Renal cortical epithelial cell (primary cell): ENCODE data around the gene HOXD11. TPM values are rescaled to one million over a fixed set of nuclear protein-coding genes. Genes with fewer than 3 reads are reported as not detected.

Experiments
- DNase-seq: peaks from one replicate; pipeline ENCODE4 v3.0.0-alpha.2; 2011; ENCODE audit warnings: low read depth
- total RNA-seq: library from RNA; depleted of rRNA; stranded (reverse); fragments of >200 nt; gene quantifications from 2 replicates; pipeline ENCODE4 v1.2.3, GENCODE V29; 2014

HOXD11 gene
- total RNA-seq, 1 donor from 2014 or later, result 10.5 TPM

DNA sequence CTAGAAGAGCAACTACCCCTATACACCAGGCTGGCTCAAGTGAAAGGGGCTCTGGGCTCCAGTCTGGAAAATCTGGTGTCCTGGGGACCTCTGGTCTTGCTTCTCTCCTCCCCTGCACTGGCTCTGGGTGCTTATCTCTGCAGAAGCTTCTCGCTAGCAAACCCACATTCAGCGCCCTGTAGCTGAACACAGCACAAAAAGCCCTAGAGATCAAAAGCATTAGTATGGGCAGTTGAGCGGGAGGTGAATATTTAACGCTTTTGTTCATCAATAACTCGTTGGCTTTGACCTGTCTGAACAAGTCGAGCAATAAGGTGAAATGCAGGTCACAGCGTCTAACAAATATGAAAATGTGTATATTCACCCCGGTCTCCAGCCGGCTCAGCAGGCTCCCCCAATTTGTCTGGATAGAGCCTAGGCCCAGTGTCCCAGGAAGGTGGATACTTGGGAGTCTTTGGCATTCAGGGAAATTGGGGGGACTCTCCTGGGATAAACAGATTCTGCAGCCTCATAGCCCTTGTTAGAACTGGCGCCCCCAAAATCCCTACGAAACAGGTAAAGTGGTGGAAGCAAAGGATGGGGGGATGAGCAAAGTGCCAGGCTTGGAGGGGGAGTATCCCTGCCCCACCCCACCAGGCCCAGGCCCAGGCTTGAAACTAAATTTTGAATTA lies 41.8 kb downstream of the HOXD11 start:
- DNase-seq, result no peak

DNA sequence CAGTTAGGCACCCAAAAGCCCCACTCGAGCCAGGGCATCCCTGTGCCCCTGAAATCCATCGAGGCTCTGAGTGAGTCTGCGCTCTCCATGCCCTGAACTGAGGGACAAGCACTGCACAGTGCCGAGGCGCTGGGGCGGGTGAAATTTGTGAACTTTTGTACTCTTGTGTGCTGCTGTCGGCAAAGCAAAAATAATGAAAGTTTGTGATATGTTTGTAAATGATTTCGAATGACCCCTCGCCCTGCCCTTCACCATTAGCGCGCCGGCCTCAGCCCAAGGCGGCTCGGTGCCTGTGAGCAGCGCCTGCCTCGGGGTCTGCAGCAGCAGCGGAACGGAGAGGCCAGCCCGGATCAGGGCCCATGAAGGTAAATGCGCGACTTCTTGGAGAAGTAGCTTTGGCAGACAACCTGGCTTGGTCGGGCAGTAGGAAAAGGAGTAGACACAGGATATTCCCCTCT lies 42.4 kb downstream of the HOXD11 start:
- no peak for DNase-seq

DNA sequence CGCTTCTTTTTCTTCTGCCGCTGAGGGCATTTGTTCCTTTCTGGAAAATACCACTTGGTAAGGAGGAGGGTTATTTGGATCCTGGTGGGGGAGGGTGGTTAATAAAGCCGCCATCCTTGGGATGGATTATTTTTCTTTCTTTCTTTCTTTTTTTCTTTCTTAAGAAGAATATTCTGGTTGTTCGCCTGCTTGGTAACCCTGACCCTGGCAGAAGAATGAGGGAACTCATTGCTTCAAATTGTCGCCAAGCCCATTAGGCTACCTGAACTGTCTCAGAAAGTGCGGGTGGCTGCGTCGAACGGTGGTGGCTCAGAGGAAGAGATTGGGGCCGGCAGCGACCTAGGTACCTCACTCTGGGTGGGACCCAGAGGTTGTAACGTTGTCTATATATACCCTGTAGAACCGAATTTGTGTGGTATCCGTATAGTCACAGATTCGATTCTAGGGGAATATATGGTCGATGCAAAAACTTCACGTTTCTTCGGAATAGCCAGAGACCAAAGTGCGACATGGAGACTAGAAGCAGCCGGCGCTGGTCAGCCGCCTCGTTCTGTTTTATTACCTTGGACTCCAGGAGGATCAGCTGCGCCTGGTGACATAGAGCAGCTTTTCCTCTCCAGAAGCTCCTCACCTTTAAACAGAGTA lies 43.0 kb downstream of the HOXD11 start:
- no peak for DNase-seq

DNA sequence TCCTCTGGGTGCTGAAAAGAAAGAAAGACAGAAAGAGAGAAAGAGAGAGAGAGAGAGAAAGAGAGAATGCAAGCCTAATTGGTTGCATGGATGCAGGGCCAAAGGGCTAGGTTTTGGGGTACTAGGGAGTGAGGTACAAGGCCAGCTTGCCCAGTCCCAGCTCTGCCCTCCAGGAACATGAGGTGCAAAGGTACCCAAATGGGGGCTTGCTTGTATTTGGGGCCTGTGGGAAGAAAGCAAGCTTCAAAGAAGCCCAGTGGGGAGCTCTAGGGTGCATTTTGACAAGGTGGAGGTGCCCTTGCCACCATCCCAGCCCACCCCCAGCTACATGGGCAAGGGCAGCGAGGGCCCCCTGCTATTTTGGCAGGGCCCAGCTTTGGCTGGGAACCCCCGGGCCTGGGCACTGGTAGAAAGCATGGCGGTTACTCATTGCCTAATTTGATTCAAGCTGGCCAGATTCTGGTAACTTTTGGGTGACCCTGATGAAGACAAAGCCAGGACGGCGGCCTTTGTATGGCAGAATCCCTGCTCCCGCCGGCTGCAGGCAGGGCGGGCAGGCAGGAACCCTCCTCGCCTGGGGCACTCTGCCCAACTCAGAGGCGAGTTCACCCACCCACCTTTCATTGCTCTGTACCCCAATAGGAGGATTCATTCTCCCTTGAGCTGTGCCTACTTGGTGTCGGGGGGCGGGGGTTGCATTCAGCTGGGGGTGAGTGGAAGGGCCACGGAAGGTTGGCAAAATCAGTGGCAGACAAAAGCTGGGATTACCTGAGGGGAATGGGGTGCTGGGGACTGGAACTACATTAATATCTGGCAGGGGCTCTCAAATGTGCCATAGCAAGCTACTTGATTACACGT lies 43.7 kb downstream of the HOXD11 start:
- DNase-seq, result no peak

DNA sequence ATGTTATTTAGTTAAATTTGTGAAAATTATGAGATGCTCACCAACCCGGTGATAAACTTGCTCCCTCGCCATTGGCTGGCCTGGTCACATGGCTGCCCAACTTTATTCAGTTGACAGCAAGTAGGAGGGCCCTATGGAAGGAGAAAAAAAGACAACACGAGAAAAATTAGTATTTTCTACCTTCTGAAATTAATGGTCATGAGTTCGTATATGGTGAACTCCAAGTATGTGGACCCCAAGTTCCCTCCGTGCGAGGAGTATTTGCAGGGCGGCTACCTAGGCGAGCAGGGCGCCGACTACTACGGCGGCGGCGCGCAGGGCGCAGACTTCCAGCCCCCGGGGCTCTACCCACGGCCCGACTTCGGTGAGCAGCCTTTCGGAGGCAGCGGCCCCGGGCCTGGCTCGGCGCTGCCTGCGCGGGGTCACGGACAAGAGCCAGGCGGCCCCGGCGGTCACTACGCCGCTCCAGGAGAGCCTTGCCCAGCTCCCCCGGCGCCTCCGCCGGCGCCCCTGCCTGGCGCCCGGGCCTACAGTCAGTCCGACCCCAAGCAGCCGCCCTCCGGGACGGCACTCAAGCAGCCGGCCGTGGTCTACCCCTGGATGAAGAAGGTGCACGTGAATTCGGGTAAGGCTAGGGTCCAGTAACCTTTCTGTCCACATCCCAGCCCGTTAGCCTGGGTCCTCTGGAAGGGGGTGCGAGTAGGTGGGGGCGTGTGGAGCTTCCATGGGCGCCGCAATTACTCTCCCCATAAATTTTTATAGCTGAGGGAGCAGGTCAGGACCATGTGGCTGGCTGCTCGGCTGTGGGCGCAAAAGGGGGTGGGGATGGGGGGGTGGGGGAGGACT lies 44.6 kb downstream of the HOXD11 start, which contains the start of gene HOXD4:
Gene HOXD4 (plus strand): TSS at position 109 of the 846 bp plus-strand sequence. CDS start 84 bp downstream, at position 193.
- peak; percentile 74 for DNase-seq

DNA sequence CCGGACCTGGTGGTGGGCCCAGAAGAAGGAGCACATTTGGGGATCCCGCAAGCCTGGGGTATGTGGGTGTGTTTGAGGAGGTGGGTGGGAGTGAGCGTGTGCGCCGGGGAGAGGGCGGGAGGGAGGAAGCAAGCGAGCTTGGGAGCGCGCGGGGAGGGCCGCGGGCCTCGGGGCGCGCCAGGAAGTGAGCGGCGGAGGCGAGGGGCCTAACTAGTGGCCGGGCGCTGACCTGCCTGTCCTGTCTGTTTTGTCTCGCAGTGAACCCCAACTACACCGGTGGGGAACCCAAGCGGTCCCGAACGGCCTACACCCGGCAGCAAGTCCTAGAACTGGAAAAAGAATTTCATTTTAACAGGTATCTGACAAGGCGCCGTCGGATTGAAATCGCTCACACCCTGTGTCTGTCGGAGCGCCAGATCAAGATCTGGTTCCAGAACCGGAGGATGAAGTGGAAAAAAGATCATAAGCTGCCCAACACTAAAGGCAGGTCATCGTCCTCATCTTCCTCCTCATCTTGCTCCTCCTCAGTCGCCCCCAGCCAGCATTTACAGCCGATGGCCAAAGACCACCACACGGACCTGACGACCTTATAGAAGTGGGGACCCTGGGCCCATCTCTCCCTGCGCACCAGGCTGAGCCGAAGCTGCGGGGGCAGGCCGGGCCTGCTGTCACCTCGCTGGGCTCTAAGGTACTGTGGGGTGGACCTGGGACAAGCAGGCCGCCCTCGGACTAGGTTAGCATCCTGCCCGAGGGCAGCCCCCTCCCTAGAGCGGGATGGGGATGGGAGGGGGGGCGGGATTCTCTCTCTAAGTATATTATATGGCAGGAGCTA lies 45.5 kb downstream of the HOXD11 start:
- DNase-seq, result no peak

DNA sequence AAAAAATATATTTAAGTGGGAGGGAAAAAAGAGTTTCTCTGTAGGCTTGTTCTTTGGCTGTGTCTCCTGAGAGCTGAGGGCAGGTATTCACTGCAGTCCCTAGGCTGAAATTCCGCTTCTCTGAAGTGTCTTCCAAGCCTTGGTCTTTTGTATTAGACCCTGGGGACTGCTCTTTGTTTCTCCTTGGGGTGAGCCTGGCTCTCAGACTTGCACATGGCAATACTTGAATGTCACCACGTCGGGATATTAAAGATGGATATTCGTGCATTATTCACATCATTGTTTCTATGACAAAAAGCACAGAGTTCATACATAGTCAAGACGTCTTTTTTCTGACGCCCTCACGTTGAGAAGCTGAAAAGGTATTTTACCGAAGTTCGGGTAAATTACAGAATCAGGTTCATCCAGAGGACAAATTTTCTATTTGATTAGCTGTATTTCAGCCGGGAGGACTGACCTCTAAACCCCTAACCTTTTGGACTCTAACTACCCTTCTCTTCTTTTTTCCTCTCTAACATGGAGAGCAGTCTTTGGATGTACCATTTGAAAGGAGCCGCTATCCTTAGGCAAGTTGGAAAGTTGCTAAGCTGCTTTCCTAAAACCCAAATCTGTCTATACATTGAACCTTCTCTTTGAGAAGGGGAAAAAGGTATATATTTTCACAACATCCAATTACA lies 47.6 kb downstream of the HOXD11 start:
- no peak for DNase-seq

DNA sequence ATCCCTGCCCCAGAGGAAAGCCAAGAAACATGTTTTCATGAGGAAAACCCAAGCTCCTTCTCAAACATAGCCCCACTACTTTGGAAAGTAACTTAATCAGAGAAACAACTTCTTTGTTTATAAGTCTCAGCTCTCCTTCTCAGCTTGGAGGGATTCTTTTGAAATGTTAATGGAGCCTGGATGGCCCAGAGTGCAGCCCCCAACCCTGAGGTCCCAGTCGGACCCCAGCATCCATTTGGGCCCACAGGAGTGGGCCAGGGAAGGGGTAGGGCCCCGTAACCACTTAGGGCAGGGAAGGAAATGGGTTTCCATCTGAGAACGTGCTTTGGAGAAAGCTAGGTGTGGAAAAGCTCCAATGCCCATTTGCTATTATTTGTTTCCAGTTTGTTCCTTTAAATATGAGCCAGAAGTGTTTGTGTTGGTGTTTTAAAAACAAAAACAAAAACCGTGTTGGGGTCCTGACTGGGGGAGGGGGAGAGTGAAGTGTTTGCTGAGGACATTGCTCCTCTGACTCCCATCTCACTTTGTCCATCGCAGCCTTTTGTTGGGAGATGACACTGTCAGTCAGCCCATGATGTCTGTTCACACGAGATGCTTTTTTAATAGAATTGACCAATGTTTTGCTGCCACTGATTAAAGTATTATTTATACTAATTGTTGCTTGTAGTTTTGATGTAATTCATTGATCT lies 48.4 kb downstream of the HOXD11 start:
- DNase-seq, result no peak

DNA sequence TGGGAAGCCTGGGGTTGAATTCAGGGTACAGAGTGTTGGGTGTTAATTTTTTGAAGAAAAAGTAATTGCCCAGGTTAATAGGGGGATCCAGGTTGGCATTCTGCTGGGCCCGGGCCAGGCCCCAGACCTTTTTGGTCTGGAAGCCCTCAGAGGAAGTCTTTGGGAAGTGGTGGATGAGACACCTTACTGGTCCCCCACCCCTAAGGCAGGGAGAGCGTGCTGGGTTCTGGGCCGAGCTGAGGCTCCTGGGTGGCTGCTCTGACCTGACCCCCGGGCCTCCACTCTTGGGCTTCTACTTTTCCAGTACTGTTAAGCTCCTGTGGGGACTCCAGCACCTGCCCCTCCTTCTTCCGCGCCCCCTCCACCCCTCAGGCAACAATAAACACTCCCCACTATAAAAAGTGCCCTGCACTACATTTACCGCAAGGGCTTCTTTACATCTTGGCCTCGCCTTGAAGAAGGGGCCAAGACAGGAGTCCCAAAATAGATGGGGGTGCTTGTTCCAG lies 49.3 kb downstream of the HOXD11 start:
- no peak for DNase-seq

DNA sequence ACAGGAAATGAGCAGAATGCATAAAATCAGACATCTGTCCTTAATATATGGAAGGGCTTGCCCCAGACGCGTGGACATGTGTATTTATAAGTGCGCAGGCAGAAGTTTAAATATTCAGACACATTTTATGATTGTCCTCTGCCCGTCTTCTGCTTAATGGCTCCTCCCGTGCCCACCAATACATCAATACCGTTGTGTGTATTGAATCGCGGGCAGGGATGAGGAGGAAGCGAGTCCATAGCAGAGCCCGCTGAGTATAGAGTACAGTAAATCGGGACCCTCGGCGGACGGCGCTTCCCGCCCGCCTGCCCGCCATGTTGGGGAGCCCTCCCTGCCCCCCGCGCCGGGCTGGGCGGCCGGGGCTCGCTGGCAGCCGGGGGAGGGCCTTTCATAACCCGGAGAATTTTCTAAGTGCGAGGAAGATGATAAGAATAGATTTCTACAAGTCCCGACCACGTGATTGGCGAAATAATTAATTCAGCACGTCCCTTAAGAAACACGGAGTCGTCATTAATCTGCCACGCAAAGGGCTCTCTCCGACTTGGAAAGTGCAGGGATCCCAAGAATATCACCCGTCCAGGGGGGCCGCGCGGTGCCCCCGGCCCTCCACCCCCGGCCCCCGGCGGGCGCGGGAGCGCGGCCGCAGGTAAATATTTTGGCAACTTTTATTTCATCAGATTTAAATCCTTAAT lies 49.9 kb downstream of the HOXD11 start, which contains the start of gene HOXD3:
Gene HOXD3 (plus strand): TSS at position 501 of the 692 bp plus-strand sequence. CDS start 11,808 bp downstream, outside the sequence.
- DNase-seq, result no peak

DNA sequence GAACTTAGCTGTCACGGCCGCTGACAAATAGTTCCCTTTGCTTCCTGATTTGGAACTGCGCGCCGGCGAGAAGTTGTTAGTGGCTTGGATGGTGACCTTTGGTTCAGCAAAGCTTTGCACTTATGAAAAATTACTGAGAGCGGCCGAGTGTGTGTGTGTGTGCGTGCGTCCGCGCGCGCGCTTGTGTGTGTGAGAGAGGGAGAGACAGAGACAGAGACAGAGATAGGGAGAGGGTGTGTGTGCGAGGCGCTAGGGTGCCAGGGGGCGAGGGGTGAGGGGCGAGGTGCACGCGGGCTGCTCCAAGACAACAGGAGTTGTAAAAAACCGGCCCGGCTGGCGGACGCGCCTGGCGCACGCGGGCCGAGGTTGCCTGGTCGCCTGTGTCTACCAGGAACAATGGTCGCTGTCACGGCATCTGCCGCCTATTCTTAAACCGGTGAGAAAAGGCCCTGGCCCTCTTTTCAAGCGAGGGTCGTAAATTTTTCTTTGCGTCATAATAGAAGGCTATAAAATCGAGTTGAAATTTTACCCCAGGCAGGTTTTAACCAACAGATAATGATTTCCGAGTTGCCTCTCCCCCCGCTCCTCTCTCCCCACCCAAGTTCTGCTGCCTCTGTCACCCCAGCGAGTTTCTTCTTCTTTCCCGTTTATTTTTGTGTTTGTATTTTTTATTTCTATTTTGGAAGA lies 50.6 kb downstream of the HOXD11 start:
- no peak for DNase-seq

DNA sequence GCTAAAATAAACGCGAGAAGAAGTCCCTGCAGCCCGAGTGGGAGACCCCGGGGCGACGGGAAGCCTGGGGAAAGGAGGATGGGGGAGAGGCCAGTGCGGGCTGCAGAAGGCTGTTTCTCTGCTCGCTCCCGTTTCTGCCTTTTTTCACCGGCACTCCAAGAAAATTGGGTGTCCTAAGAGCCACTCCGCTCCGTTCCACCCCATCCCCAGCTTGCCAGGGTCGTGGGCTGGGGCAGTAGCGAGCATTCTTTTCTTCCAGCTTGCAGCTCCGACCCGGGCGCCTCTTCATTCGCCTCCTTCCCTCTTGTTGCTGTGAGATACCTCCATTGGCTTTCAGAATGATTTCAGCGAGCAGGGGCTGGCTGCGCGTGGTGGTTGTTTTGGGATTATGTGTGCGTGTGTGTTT lies 51.1 kb downstream of the HOXD11 start:
- DNase-seq, result no peak

DNA sequence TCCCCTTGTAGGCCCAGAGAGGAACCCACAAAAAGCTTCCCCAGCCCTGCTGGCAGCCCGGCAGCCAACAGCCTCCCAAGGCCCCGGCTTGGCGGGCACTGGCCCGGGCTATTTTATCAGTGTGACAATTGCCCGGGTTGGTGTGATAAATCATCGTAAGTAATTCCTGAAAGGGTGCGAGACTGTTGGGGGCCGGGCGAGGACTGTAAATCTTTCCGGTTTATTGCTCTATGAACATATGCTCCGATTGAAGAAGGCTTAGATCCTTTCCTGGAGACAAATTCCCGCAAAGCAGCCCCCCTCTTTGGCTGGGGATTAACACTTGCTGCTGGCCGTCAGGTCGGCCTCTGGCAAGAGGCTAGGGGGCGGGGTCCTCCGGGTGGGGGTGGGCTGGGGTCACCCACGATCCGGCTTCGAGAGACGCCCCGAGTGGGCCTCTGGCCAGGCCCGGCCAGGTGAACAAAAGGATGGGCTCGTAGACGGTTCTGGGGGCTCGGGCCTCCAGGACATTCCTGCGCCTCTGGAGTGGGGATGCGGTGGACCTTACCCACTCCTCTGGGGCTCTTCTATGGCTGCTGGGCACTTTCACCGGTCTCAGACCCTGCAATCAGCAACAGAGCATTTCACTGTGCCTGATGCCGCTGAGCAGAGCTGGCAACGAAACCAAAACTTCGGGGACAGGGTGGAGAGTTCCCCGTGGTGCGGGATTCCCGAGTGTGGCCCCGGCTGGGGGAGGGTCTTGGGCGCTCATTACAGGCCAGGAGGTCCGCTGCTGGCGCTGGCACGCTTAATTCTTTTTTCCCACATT lies 52.0 kb downstream of the HOXD11 start:
- no peak for DNase-seq
